ENCODE measurements around the gene ZNG1B. TPM values are rescaled to one million over a fixed set of nuclear protein-coding genes. Genes with fewer than 3 reads are reported as not detected.
"Not testable (repeated sequence)": the region's sequence is repeated elsewhere in the genome, so short reads cannot be mapped to it uniquely, and the experiment has no call there.

ZNG1B gene
- total and polyA plus RNA-seq, 2 donors (not counting 1 experiment from before 2014, with no cell fraction given) = 23.9 to 36.8 TPM

- no peak for DNase-seq (ENCODE audit: low read depth in 2 of 2)
- no peaks in the 10 kb centered on the region for H3K4me1 ChIP-seq (ENCODE audit: control insufficient read depth, extremely low read depth, insufficient read depth, low read length)
- no peak overlapping the region for H3K9ac ChIP-seq (ENCODE audit: insufficient read depth, low read length)
- no peak overlapping the region for H3K4me3 ChIP-seq (replicated peaks in 1 of 4; ENCODE audit: control extremely low read depth in 1 of 4, insufficient read depth in 1 of 4, low read depth in 3 of 4, low read length in 4 of 4)
- no peaks in the 10 kb centered on the region for H3K79me2 ChIP-seq (ENCODE audit: control insufficient read depth, insufficient read depth, low read length)
- H3K4me2 ChIP-seq (ENCODE audit: extremely low read depth, insufficient read depth, low read length) = no peak overlapping the region
- H3K27me3 ChIP-seq (ENCODE audit: control insufficient read depth, insufficient read depth, low read length) = peaks cover 14% of the 10 kb centered on the region
- H2AFZ ChIP-seq (ENCODE audit: low read length) = no peak overlapping the region
- TF ChIP-seq CTCF (conservative IDR thresholded peaks at IDR 0.05 in 1 of 2, IDR thresholded peaks at IDR 0.05 in 1 of 2; ENCODE audit: low read depth in 1 of 2, low read length in 2 of 2) (no peak), EZH2 (IDR thresholded peaks at IDR 0.05; ENCODE audit: low read length, missing control alignments) (no peak)
- H4K20me1 ChIP-seq (ENCODE audit: control insufficient read depth, extremely low read depth, insufficient read depth, low read length) = no peaks in the 10 kb centered on the region
- H3K9me3 ChIP-seq (ENCODE audit: control insufficient read depth, insufficient read depth, low read depth, low read length) = no peaks in the 10 kb centered on the region
- no peak overlapping the region for H3K27ac ChIP-seq (ENCODE audit: insufficient read depth, low read length)
- H3K36me3 ChIP-seq (ENCODE audit: control insufficient read depth, insufficient read depth, low read length) = no peaks in the 10 kb centered on the region
These were observed 31.4 kb upstream of the ZNG1B start for GRCh38 chr2:113406114-113406513.

- H3K36me3 ChIP-seq (ENCODE audit: control insufficient read depth, insufficient read depth, low read length) = no peaks in the 10 kb centered on the region
- peak; percentile 9 to 18 for DNase-seq (ENCODE audit: low read depth in 2 of 2)
- H3K4me1 ChIP-seq (ENCODE audit: control insufficient read depth, extremely low read depth, insufficient read depth, low read length) = no peaks in the 10 kb centered on the region
- H3K27ac ChIP-seq (ENCODE audit: insufficient read depth, low read length) = no peak overlapping the region
- H3K27me3 ChIP-seq (ENCODE audit: control insufficient read depth, insufficient read depth, low read length) = peaks cover 14% of the 10 kb centered on the region
- no peak overlapping the region for H3K9ac ChIP-seq (ENCODE audit: insufficient read depth, low read length)
- no peak overlapping the region for H3K4me3 ChIP-seq (replicated peaks in 1 of 4; ENCODE audit: control extremely low read depth in 1 of 4, insufficient read depth in 1 of 4, low read depth in 3 of 4, low read length in 4 of 4)
- H3K4me2 ChIP-seq (ENCODE audit: extremely low read depth, insufficient read depth, low read length) = no peak overlapping the region
- H3K9me3 ChIP-seq (ENCODE audit: control insufficient read depth, insufficient read depth, low read depth, low read length) = no peaks in the 10 kb centered on the region
- no peaks in the 10 kb centered on the region for H4K20me1 ChIP-seq (ENCODE audit: control insufficient read depth, extremely low read depth, insufficient read depth, low read length)
- TF ChIP-seq CTCF (conservative IDR thresholded peaks at IDR 0.05 in 1 of 2, IDR thresholded peaks at IDR 0.05 in 1 of 2; ENCODE audit: low read depth in 1 of 2, low read length in 2 of 2) (peak in 1 of 2 donors; percentile 44), EZH2 (IDR thresholded peaks at IDR 0.05; ENCODE audit: low read length, missing control alignments) (no peak)
- no peaks in the 10 kb centered on the region for H3K79me2 ChIP-seq (ENCODE audit: control insufficient read depth, insufficient read depth, low read length)
- H2AFZ ChIP-seq (ENCODE audit: low read length) = no peak overlapping the region
These were observed 29.9 kb upstream of the ZNG1B start for GRCh38 chr2:113407446-113408099.

- H3K9ac ChIP-seq (ENCODE audit: insufficient read depth, low read length); H2AFZ ChIP-seq (ENCODE audit: low read length); H3K4me3 ChIP-seq (replicated peaks in 1 of 4; ENCODE audit: control extremely low read depth in 1 of 4, insufficient read depth in 1 of 4, low read depth in 3 of 4, low read length in 4 of 4); H3K79me2 ChIP-seq (ENCODE audit: control insufficient read depth, insufficient read depth, low read length); H3K4me2 ChIP-seq (ENCODE audit: extremely low read depth, insufficient read depth, low read length); H4K20me1 ChIP-seq (ENCODE audit: control insufficient read depth, extremely low read depth, insufficient read depth, low read length); H3K36me3 ChIP-seq (ENCODE audit: control insufficient read depth, insufficient read depth, low read length); H3K27ac ChIP-seq (ENCODE audit: insufficient read depth, low read length); H3K27me3 ChIP-seq (ENCODE audit: control insufficient read depth, insufficient read depth, low read length); H3K9me3 ChIP-seq (ENCODE audit: control insufficient read depth, insufficient read depth, low read depth, low read length); DNase-seq (ENCODE audit: low read depth in 2 of 2); H3K4me1 ChIP-seq (ENCODE audit: control insufficient read depth, extremely low read depth, insufficient read depth, low read length): not testable (repeated sequence)
These were observed 25.7 kb upstream of the ZNG1B start for GRCh38 chr2:113411725-113412352.

- H3K36me3 ChIP-seq (ENCODE audit: control insufficient read depth, insufficient read depth, low read length); H3K4me3 ChIP-seq (replicated peaks in 1 of 4; ENCODE audit: control extremely low read depth in 1 of 4, insufficient read depth in 1 of 4, low read depth in 3 of 4, low read length in 4 of 4); H3K4me1 ChIP-seq (ENCODE audit: control insufficient read depth, extremely low read depth, insufficient read depth, low read length); H4K20me1 ChIP-seq (ENCODE audit: control insufficient read depth, extremely low read depth, insufficient read depth, low read length); H3K27ac ChIP-seq (ENCODE audit: insufficient read depth, low read length); H3K79me2 ChIP-seq (ENCODE audit: control insufficient read depth, insufficient read depth, low read length); H3K9ac ChIP-seq (ENCODE audit: insufficient read depth, low read length); H3K27me3 ChIP-seq (ENCODE audit: control insufficient read depth, insufficient read depth, low read length); H3K4me2 ChIP-seq (ENCODE audit: extremely low read depth, insufficient read depth, low read length); H2AFZ ChIP-seq (ENCODE audit: low read length); DNase-seq (ENCODE audit: low read depth in 2 of 2); H3K9me3 ChIP-seq (ENCODE audit: control insufficient read depth, insufficient read depth, low read depth, low read length): not testable (repeated sequence)
These were observed 24.7 kb upstream of the ZNG1B start for GRCh38 chr2:113412774-113413173.

GRCh38 chr2:113431773-113432172 is 5.7 kb upstream of the ZNG1B start:
- not testable (repeated sequence) for H3K9ac ChIP-seq (ENCODE audit: insufficient read depth, low read length); H3K27ac ChIP-seq (ENCODE audit: insufficient read depth, low read length); H3K27me3 ChIP-seq (ENCODE audit: control insufficient read depth, insufficient read depth, low read length); H3K4me1 ChIP-seq (ENCODE audit: control insufficient read depth, extremely low read depth, insufficient read depth, low read length); H3K4me2 ChIP-seq (ENCODE audit: extremely low read depth, insufficient read depth, low read length); H2AFZ ChIP-seq (ENCODE audit: low read length); H4K20me1 ChIP-seq (ENCODE audit: control insufficient read depth, extremely low read depth, insufficient read depth, low read length); H3K79me2 ChIP-seq (ENCODE audit: control insufficient read depth, insufficient read depth, low read length); H3K4me3 ChIP-seq (replicated peaks in 1 of 4; ENCODE audit: control extremely low read depth in 1 of 4, insufficient read depth in 1 of 4, low read depth in 3 of 4, low read length in 4 of 4); DNase-seq (ENCODE audit: low read depth in 2 of 2); H3K9me3 ChIP-seq (ENCODE audit: control insufficient read depth, insufficient read depth, low read depth, low read length); H3K36me3 ChIP-seq (ENCODE audit: control insufficient read depth, insufficient read depth, low read length)

All from fibroblast of lung (primary cell).